PFSK-1 (cell line): ENCODE measurements around the gene APBA2.

Experiments used
- SIN3A ChIP-seq: IDR thresholded peaks from 2 replicates; pipeline ENCODE4 v1.6.1; 2012; ENCODE audit warnings: mild to moderate bottlenecking, low read length, moderate library complexity, borderline replicate concordance; ENCODE audit not compliant: insufficient read depth
- TAF1 ChIP-seq: IDR thresholded peaks from 2 replicates; pipeline ENCODE4 v1.6.1; 2012; ENCODE audit warnings: low read length, control low read depth, borderline replicate concordance; ENCODE audit not compliant: insufficient read depth

- no peak for TF ChIP-seq TAF1
- no peak for TF ChIP-seq SIN3A
Observed at GRCh38 chr15:29113336-29114220, 227.8 kb downstream of the APBA2 start.
